Large intestine (tissue), 3 donors: ENCODE data around the gene PSMD14. TPM values are rescaled to one million over a fixed set of nuclear protein-coding genes. Genes with fewer than 3 reads are reported as not detected.

Source experiments
- DNase-seq, 2 donors: peaks; one replicate each; pipeline versions ENCODE4 v3.0.0 to v3.0.0-alpha.2; 2013
- H3K27ac ChIP-seq: one replicate; pipeline ENCODE4 v1.5.1; 2013; ENCODE audit warnings: low read length
- H3K27me3 ChIP-seq: 2 replicates; pipeline ENCODE4 v1.6.1; 2013; ENCODE audit warnings: low read length; ENCODE audit not compliant: control insufficient read depth, insufficient read depth
- H3K36me3 ChIP-seq: 2 replicates; pipeline ENCODE4 v1.6.1; 2013; ENCODE audit warnings: low read length; ENCODE audit not compliant: control insufficient read depth, insufficient read depth
- H3K4me1 ChIP-seq: one replicate; pipeline ENCODE4 v1.6.1; 2013; ENCODE audit warnings: low read length; ENCODE audit not compliant: control insufficient read depth, insufficient read depth
- H3K4me3 ChIP-seq: one replicate; pipeline ENCODE4 v1.5.1; 2013; ENCODE audit warnings: low read length
- H3K9me3 ChIP-seq: one replicate; pipeline ENCODE4 v1.6.1; 2013; ENCODE audit warnings: mild to moderate bottlenecking, low read depth, low read length, moderate library complexity; ENCODE audit not compliant: control insufficient read depth
- WGBS: methylation state at CpG from one replicate; pipeline ENCODE4 v1.1.5; 2013; ENCODE audit warnings: low lambda C conversion rate; ENCODE audit not compliant: insufficient coverage; 5-methylcytosine and 5-hydroxymethylcytosine counted together
- polyA plus RNA-seq: library from polyadenylated mRNA; unstranded; fragments of 120-200 nt; gene quantifications from one replicate; pipeline ENCODE4 v1.2.1, GENCODE V29; 2013

The PSMD14 gene
- polyA plus RNA-seq, 1 donor, result 35.9 TPM

DNA sequence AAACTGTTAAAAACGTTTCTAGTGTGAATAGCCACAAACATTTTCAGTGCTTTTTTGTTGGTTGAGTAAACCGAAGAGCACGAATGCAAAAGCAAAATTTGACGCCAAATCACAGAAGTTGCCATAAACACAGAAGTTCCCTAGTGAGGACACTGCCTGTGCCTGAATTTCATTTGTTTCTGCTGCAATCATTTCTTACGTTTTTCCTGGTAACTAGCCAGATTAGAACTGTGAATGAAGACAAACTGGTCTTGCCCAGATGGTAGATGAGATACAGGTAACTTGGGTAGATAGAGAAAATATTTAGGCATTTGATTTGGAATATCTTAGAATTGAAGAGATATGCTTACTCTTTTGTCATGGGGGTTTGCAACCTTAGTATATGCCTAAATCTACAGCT, 98.1 kb downstream of the PSMD14 start:
- no peak overlapping the region for H3K27ac ChIP-seq

GRCh38 chr2:161407597-161407996, 99.4 kb downstream of the PSMD14 start:
- no peaks in the 10 kb centered on the region for H3K27me3 ChIP-seq
- H3K9me3 ChIP-seq, result no peaks in the 10 kb centered on the region
- H3K4me1 ChIP-seq, result peaks cover 8% of the 10 kb centered on the region
- no peak for DNase-seq
- no peak overlapping the region for H3K4me3 ChIP-seq
- no peaks in the 10 kb centered on the region for H3K36me3 ChIP-seq
- WGBS, result 100% methylated on average over 1 of the region's 2 CpGs
- no peak overlapping the region for H3K27ac ChIP-seq

More for the DNA sequence above, 98.1 kb downstream of the PSMD14 start:
- Histone ChIP-seq H3K4me3 (no peak overlapping the region), H3K9me3 (no peaks in the 10 kb centered on the region), H3K27me3 (no peaks in the 10 kb centered on the region), H3K4me1 (peaks cover 8% of the 10 kb centered on the region), H3K36me3 (no peaks in the 10 kb centered on the region)
- no peak for DNase-seq
- 78% methylated on average over 3 of the region's 5 CpGs for WGBS

- Histone ChIP-seq H3K27me3 (peaks cover 17% of the 10 kb centered on the region), H3K27ac (no peak overlapping the region), H3K36me3 (no peaks in the 10 kb centered on the region), H3K4me1 (peaks cover 11% of the 10 kb centered on the region), H3K4me3 (no peak overlapping the region), H3K9me3 (peaks cover 3% of the 10 kb centered on the region)
- peak in 1 of 2 donors; percentile 51 for DNase-seq
- WGBS, result 20% methylated on average over 1 of the region's 1 CpG
These were observed 101.2 kb downstream of the PSMD14 start for GRCh38 chr2:161409308-161409907.

DNA sequence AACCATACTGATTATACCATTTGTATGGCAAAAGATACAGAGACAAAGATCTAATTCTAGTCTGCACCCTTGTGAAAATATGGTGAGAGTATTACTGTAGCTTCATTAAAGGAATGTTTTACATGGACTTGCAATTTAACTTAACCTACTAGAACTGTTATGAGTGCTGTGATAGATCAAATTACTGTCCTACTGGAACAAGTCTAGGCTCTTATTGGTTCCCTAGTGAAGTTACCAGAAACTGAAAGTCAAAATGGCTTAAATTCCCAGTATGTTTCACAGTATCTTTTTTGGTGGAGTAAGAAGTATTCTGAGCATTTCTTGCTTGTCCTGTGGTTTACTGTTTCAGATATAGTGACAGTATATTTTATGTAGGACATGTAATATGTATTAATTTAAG, 104.1 kb downstream of the PSMD14 start:
- peaks cover 15% of the 10 kb centered on the region for H3K4me1 ChIP-seq
- no peak overlapping the region for H3K27ac ChIP-seq
- peaks cover 10% of the 10 kb centered on the region for H3K9me3 ChIP-seq
- H3K36me3 ChIP-seq, result no peaks in the 10 kb centered on the region
- H3K4me3 ChIP-seq, result no peak overlapping the region
- DNase-seq, result no peak
- H3K27me3 ChIP-seq, result peaks cover 46% of the 10 kb centered on the region

DNA sequence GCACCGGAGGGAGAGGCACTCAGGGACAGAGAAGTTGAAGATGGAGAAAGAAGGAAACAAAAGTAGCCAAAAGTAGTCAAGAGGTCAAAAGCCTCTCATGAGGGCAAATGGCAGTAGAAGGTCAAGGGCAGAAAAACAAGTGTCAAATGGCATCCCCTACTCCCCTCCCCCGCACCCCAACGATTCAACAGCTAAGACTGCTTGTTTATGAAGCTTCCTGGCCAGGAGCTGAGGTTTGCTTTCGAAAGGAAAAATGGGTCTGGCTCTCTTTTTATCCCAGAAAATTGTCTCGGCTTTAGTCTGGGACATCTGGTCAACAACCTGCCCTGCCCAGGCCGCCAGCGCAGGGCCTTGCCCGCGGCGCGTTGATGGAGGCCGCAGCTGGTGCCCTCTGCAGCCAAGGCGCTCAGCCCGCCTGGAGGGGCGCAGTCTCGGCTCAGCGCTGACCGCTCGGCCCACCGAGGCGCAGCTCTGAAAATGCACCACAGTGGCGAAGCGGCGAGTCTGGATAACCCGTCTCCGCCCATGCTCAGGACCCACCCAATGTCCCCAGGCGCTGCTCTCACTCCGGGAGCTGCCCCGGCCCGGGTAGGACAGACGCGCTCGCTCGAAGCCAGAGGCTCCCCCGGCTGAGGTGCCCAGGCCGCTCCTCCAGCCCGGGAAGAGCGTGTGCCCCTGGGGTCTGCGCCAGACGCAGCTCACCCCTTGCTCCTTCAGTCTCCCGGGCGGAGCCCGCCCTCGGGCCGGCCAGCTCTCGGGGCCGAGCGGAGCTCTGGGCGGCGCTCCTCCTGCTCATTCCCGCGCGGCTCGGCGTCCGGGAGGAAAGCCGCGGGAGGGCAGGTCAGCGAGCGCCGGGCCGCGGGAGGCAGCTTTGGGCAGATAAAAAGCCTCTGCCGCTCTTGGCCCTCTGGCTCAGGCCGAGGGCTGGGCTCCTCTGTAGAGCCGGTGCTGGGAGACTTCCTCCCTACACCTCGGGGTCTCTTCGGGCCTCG, 106.1 kb downstream of the PSMD14 start:
- H3K9me3 ChIP-seq, result peaks cover 10% of the 10 kb centered on the region
- H3K36me3 ChIP-seq, result no peaks in the 10 kb centered on the region
- H3K4me3 ChIP-seq, result peak overlapping the region; percentile 8
- H3K27me3 ChIP-seq, result peaks cover 66% of the 10 kb centered on the region
- peak in 1 of 2 donors; percentile 23 for DNase-seq
- H3K27ac ChIP-seq, result no peak overlapping the region
- H3K4me1 ChIP-seq, result peaks cover 14% of the 10 kb centered on the region
- WGBS, result 16% methylated on average over 4 of the region's 69 CpGs

DNA sequence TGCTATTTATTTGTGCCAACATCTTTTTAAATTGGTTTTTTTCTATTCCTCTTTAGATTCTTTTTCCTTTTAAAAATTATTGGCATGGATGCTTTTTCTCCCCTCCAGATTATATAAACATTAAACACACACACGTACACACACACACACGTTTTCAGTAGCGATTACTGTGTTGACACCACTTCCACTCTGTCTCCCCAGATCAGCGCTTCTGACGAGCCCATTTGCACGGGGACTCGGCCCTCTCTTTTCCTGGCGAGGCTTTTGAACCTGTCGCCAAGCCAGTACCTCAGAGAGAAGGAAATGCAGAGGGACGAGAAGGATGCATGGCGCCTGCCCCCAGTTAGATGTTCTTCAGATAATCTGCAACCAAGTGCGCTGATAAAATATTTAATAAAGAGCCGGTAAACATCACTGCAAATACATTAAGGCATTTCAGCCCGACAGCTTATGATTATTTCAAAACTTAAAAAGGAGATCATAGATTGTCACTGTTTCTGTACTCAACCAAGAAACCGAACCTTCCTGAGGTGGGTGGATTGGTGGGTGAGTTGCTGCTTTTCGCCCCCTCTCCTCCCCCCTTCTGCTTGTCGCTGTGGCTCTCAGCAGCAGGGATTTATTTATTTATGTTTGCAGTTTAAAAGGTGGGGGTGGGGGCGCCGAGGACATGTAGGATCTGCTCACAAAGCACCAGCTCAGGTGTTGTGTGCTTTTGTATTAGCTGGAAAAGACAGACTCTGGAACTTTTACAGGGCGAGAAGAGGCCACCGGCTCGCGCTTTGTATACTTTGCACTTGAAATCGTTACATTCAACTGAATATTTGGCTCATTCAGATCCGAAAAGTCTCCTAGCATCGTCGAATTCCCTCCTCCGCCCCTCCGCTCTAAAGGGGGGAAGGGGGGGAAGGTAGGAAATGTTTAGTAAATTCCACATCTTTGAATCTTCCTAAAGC, 107.1 kb downstream of the PSMD14 start:
- Histone ChIP-seq H3K4me3 (no peak overlapping the region), H3K4me1 (peaks cover 12% of the 10 kb centered on the region)

GRCh38 chr2:161415987-161416707, 107.9 kb downstream of the PSMD14 start, which contains the start of gene TBR1:
TSS of gene TBR1 (plus strand) at chr2:161416297. CDS start at chr2:161416411, 114 bp downstream.
- WGBS, result no CpG with 5 or more reads among the region's 16 CpGs
- Histone ChIP-seq H3K27ac (no peak within 1 kb of the TSS), H3K36me3 (no peaks in the 10 kb centered on the region), H3K4me3 (no peak within 1 kb of the TSS), H3K9me3 (peaks cover 10% of the 10 kb centered on the region), H3K4me1 (peaks cover 12% of the 10 kb centered on the region), H3K27me3 (peaks cover 84% of the 10 kb centered on the region)
- peak in 1 of 2 donors; percentile 29 for DNase-seq

More for the DNA sequence above, 107.1 kb downstream of the PSMD14 start:
- Histone ChIP-seq H3K9me3 (peaks cover 10% of the 10 kb centered on the region), H3K36me3 (no peaks in the 10 kb centered on the region), H3K27me3 (peaks cover 76% of the 10 kb centered on the region), H3K27ac (no peak overlapping the region)
- WGBS, result 2% methylated on average over 6 of the region's 29 CpGs
- peak in 1 of 2 donors; percentile 13 for DNase-seq

DNA sequence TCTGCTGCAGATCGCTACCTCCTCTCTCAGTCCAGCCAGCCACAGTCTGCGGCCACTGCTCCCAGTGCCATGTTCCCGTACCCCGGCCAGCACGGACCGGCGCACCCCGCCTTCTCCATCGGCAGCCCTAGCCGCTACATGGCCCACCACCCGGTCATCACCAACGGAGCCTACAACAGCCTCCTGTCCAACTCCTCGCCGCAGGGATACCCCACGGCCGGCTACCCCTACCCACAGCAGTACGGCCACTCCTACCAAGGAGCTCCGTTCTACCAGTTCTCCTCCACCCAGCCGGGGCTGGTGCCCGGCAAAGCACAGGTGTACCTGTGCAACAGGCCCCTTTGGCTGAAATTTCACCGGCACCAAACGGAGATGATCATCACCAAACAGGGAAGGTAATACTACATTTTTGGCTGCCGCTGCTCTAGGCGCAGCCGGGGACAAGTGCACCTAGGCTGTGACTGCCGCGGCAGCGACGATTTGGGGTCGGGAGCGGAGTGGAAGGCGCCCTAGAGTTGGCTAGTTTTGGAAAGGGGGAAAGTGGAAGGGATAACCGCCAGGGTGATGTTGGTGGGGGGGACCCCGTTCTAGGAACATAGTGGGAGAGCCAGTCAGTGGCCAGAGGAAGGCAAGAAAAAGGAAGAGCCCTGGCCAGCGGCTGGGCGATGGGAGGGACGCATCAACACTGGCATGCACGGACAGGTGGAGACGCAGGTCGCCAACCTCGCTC, 108.6 kb downstream of the PSMD14 start:
- DNase-seq, result no peak
- Histone ChIP-seq H3K27ac (no peak overlapping the region), H3K36me3 (no peaks in the 10 kb centered on the region), H3K27me3 (peaks cover 91% of the 10 kb centered on the region), H3K9me3 (peaks cover 10% of the 10 kb centered on the region), H3K4me1 (peaks cover 12% of the 10 kb centered on the region), H3K4me3 (no peak overlapping the region)
- no CpG with 5 or more reads among the region's 41 CpGs for WGBS
